Left lung (tissue), 10 donors: Measurements from ENCODE around the gene HEATR5A. TPM values are rescaled to one million over a fixed set of nuclear protein-coding genes. Genes with fewer than 3 reads are reported as not detected.
"Not testable (repeated sequence)": the region's sequence is repeated elsewhere in the genome, so short reads cannot be mapped to it uniquely, and the experiment has no call there.

Experiments
- ATAC-seq: fragments of 200-7000 bp; cut with Tn5 transposase; one replicate; pipeline ENCODE4 v1.9.1; 2020; ENCODE audit warnings: moderate library complexity
- DNase-seq, 4 donors: peaks; one replicate each; pipeline ENCODE4 v3.0.0-alpha.2; 2013 to 2020
- H3K27ac ChIP-seq, 2 donors: fragments of 200-600 bp; sonication (generic) in 1 of 2; one replicate each; pipeline versions ENCODE4 v1.5.0 to v1.8.0; 2020 to 2021
- H3K27me3 ChIP-seq, 2 donors: fragments of 200-600 bp; sonication (generic) in 1 of 2; one replicate each; pipeline versions ENCODE4 v1.5.0 to v1.8.0; 2020 to 2021
- H3K36me3 ChIP-seq, 2 donors: fragments of 200-600 bp; sonication (generic) in 1 of 2; one replicate each; pipeline versions ENCODE4 v1.5.0 to v1.8.0; 2020 to 2021
- H3K4me1 ChIP-seq, 2 donors: fragments of 200-600 bp; one replicate each; pipeline ENCODE4 v1.8.0; 2021
- H3K4me3 ChIP-seq, 2 donors: fragments of 200-600 bp; sonication (generic) in 1 of 2; one replicate each; pipeline versions ENCODE4 v1.5.0 to v1.8.0; 2020 to 2021; ENCODE audit warnings: mild to moderate bottlenecking in 1 of 2
- H3K9me3 ChIP-seq, 2 donors: fragments of 200-600 bp; sonication (generic) in 1 of 2; one replicate each; pipeline versions ENCODE4 v1.5.0 to v1.8.0; 2020 to 2021
- intact Hi-C, 2 donors: fragments of 100-400 bp; cut with DNase I; formaldehyde crosslinking; loops; one replicate each; pipeline versions ENCODE4 v1.11.2 to v1.14.2; 2022
- polyA plus RNA-seq, 6 donors: library from polyadenylated mRNA; unstranded; fragments of 120-200 nt; gene quantifications; one replicate each; pipeline ENCODE4 v1.2.1, GENCODE V29; 2013; ENCODE audit not compliant: insufficient read length in 6 of 6
- total RNA-seq, 2 donors: library from RNA; stranded (reverse); fragmentation: NEBNext Ultra II Directional; extraction: Animal tissue kit (Norgen Biotek cat#: 25700); gene quantifications; one replicate each; pipeline ENCODE4 v1.2.1, GENCODE V29; 2021
- TF ChIP-seq, protein P1 (sequence below), 2 donors: fragments of 200-600 bp; sonication (generic) in 1 of 2; IDR thresholded peaks; one replicate each; pipeline versions ENCODE4 v1.5.0 to v1.8.0; 2021; ENCODE audit warnings: antibody characterized with exemption in 2 of 2
- donor health status: DM: no; HTN: yes; CAD: no.
- donor health status: DM: no; HTN: no; CAD: no.

Gene HEATR5A
- total and polyA plus RNA-seq, 8 donors: 18.5 to 72.5 (median 21.3) TPM

DNA sequence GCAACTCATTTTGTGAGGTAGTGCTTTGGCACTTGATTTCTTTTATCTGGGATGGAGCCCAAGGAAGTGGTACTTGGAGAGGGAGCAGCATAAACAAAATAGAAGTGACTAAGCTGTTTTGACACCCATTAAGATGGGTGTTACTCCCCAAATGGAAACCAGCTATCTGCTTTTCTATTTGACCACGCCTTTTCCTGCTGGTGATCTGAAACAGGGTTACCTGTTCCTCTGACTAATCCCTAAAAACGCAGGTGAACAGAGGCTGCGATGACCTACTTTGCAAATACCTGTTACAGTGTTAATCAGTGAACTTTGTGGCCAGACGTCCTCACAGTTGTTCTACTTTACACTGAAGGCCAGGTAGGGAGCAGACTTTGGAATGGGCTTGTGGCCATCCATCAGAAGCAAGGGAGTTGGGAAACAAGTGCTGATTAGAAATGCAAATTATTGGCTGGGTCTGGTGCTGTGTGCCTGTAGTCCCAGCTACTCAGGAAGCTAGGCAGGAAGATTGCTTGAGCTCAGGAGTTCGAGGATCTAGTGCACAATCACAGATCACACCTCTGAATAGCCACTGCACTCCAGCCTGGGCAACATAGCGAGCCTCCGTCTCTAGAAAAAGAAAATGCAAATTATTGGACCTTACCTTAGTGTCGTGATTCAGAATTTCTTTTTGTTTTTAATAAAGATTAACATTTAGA is 154.5 kb downstream of the HEATR5A start:
- H3K4me1 ChIP-seq: peaks cover 7 to 28% of the 10 kb centered on the region in 2 donors
- intact Hi-C loops: no loop called here
- ATAC-seq (peak; percentile 5), DNase-seq (no peak)
- TF ChIP-seq, protein P1, sequence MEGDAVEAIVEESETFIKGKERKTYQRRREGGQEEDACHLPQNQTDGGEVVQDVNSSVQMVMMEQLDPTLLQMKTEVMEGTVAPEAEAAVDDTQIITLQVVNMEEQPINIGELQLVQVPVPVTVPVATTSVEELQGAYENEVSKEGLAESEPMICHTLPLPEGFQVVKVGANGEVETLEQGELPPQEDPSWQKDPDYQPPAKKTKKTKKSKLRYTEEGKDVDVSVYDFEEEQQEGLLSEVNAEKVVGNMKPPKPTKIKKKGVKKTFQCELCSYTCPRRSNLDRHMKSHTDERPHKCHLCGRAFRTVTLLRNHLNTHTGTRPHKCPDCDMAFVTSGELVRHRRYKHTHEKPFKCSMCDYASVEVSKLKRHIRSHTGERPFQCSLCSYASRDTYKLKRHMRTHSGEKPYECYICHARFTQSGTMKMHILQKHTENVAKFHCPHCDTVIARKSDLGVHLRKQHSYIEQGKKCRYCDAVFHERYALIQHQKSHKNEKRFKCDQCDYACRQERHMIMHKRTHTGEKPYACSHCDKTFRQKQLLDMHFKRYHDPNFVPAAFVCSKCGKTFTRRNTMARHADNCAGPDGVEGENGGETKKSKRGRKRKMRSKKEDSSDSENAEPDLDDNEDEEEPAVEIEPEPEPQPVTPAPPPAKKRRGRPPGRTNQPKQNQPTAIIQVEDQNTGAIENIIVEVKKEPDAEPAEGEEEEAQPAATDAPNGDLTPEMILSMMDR (IDR thresholded peaks at IDR 0.05): no peak
- H3K27me3 ChIP-seq: no peaks in the 10 kb centered on the region
- H3K4me3 ChIP-seq: no peak overlapping the region
- peaks cover 0 to 9% of the 10 kb centered on the region in 2 donors for H3K9me3 ChIP-seq
- no peak overlapping the region for H3K27ac ChIP-seq
- H3K36me3 ChIP-seq: no peaks in the 10 kb centered on the region

DNA sequence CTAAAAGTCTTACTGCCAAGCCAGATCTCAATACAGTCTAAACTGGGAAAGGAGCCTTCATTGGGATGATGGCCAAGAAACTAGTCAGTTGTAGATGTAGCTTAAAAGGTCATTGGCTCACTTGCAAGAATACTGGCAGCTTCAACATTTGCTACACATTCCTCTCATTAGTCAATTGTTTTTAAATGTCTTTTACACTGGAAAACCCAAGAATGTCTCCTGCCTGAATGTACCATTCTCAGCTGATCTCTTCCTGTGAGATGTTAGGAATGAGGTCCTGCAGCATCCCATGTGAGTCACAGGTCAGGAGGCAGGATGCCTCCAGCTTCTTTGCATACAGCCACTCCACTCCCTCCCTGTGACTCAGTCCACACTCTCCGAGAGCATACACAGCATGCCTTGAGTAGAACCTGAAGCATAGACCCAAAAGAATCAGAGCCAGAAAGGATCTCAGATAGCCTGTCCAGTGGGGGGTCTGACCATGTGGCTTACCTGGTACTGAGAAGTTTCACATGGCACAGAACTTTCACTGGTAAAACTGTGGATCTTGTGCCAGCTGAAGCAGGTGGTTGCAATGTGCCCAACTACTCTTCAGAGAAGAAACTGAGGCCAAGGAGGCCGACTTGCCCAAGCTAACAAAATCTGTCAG is 156.7 kb downstream of the HEATR5A start:
- DNase-seq: peak in 3 of 4 donors; percentile 70 to 89 (median 84)
- no peak overlapping the region for H3K4me3 ChIP-seq
- intact Hi-C loops: no loop called here

GRCh38 chr14:31261859-31262731 is 158.3 kb downstream of the HEATR5A start:
- H3K4me1 ChIP-seq: peaks cover 7 to 28% of the 10 kb centered on the region in 2 donors
- intact Hi-C loops: no loop called here
- H3K27ac ChIP-seq: peak overlapping the region; percentile 61 to 78
- TF ChIP-seq, protein P1 (IDR thresholded peaks at IDR 0.05): no peak
- H3K27me3 ChIP-seq: no peaks in the 10 kb centered on the region
- no peak overlapping the region for H3K4me3 ChIP-seq
- no peaks in the 10 kb centered on the region for H3K9me3 ChIP-seq
- no peaks in the 10 kb centered on the region for H3K36me3 ChIP-seq
- DNase-seq (peak in 2 of 4 donors; percentile 76 to 81), ATAC-seq (peak; percentile 45)

More for the DNA sequence above, 156.7 kb downstream of the HEATR5A start:
- Histone ChIP-seq H3K27me3 (no peaks in the 10 kb centered on the region), H3K27ac (peak overlapping the region; percentile 66 to 78), H3K4me1 (peaks cover 7 to 28% of the 10 kb centered on the region in 2 donors), H3K36me3 (no peaks in the 10 kb centered on the region), H3K9me3 (no peaks in the 10 kb centered on the region)
- peak; percentile 88 for ATAC-seq
- TF ChIP-seq, protein P1 (IDR thresholded peaks at IDR 0.05): no peak

DNA sequence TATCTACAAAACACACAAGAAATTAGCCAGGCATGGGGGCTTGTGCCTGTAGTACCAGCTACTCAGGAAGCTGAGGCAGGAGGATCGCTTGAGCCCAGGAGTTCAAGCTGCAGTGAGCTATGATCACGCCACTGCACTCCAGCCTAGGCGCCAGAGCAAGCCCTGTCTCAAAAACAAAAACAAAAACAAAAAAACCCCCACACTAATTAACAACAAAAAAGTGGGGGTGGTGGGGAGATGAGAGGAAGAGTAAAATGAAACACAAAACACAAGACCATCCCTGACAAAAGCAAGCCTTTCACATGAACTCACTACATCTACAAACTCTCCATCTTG is 158.9 kb downstream of the HEATR5A start:
- intact Hi-C loops: no loop called here
- no peak for ATAC-seq
- Histone ChIP-seq H3K36me3 (no peaks in the 10 kb centered on the region), H3K27ac (peak overlapping the region; percentile 61 to 78), H3K27me3 (no peaks in the 10 kb centered on the region), H3K9me3 (no peaks in the 10 kb centered on the region), H3K4me1 (peaks cover 7 to 28% of the 10 kb centered on the region in 2 donors), H3K4me3 (no peak overlapping the region)
- TF ChIP-seq, protein P1 (IDR thresholded peaks at IDR 0.05): no peak
- no peak for DNase-seq

- H3K27me3 ChIP-seq, ATAC-seq, DNase-seq, H3K4me3 ChIP-seq, intact Hi-C loops, H3K36me3 ChIP-seq, H3K27ac ChIP-seq, H3K9me3 ChIP-seq: not testable (repeated sequence)
- peaks cover 7 to 22% of the 10 kb centered on the region in 2 donors for H3K4me1 ChIP-seq
Measured at GRCh38 chr14:31259040-31259435, 161.3 kb downstream of the HEATR5A start.
